NT2/D1 (cell line): Measurements from ENCODE around the gene SLC9A3.

Experiments
- YY1 ChIP-seq: IDR thresholded peaks from 2 replicates; pipeline ENCODE4 v1.6.1; 2011; ENCODE audit not compliant: insufficient read length, insufficient read depth
- ZNF274 ChIP-seq: IDR thresholded peaks from 2 replicates; pipeline ENCODE4 v1.6.1; 2011; ENCODE audit warnings: mild to moderate bottlenecking, low read depth, low read length

- TF ChIP-seq ZNF274 (no peak), YY1 (no peak)
Measured at GRCh38 chr5:541539-542318, 17.5 kb upstream of the SLC9A3 start.
